HepG2 (cell line): ENCODE data around the gene SAMD14. TPM values are rescaled to one million over a fixed set of nuclear protein-coding genes. Genes with fewer than 3 reads are reported as not detected.

Experiments
- ARNT ChIP-seq: fragments of 450-650 bp; IDR thresholded peaks from 2 replicates; pipeline ENCODE4 v1.6.1; 2017
- ARNT2 ChIP-seq: sonication (generic); formaldehyde crosslinking; IDR thresholded peaks from 2 replicates; pipeline ENCODE4 v1.8.0; 2022; ENCODE audit warnings: mild to moderate bottlenecking, low read depth, missing genetic modification reagents, moderate library complexity
- ATM ChIP-seq: fragments of 450-650 bp; IDR thresholded peaks from 2 replicates; pipeline ENCODE4 v1.7.1; 2017; ENCODE audit warnings: mild to moderate bottlenecking, borderline replicate concordance
- CERS6 ChIP-seq: sonication (generic); formaldehyde crosslinking; IDR thresholded peaks from 2 replicates; pipeline ENCODE4 v1.5.0; 2020; ENCODE audit warnings: missing genetic modification reagents
- CSRNP2 ChIP-seq: sonication (generic); formaldehyde crosslinking; conservative IDR thresholded peaks from 2 replicates; pipeline ENCODE4 v1.8.0; 2022; ENCODE audit warnings: low read depth, missing genetic modification reagents
- FOXA3 ChIP-seq: IDR thresholded peaks from 2 replicates; pipeline ENCODE4 v1.6.1; 2016; ENCODE audit warnings: missing genetic modification reagents, missing compliant biosample characterization
- GPBP1L1 ChIP-seq: sonication (generic); formaldehyde crosslinking; IDR thresholded peaks from 2 replicates; pipeline ENCODE4 v1.5.0; 2020; ENCODE audit warnings: mild to moderate bottlenecking, missing genetic modification reagents
- HMG20B ChIP-seq: conservative IDR thresholded peaks from 2 replicates; pipeline ENCODE4 v1.6.1; 2016; ENCODE audit warnings: missing genetic modification reagents, missing compliant biosample characterization
- KDM2A ChIP-seq: sonication (generic); formaldehyde crosslinking; IDR thresholded peaks from 2 replicates; pipeline ENCODE4 v1.4.0; 2020; ENCODE audit warnings: low read depth, missing genetic modification reagents, borderline replicate concordance
- KDM5B ChIP-seq: sonication (generic); formaldehyde crosslinking; IDR thresholded peaks from 2 replicates; pipeline ENCODE4 v1.4.0; 2020; ENCODE audit warnings: missing genetic modification reagents, mild to moderate bottlenecking, borderline replicate concordance
- NCOA1 ChIP-seq: sonication (generic); formaldehyde crosslinking; IDR thresholded peaks from 2 replicates; pipeline ENCODE4 v1.9.0; 2021; ENCODE audit warnings: missing genetic modification reagents
- NFATC3 ChIP-seq: sonication (generic); formaldehyde crosslinking; IDR thresholded peaks from 2 replicates; pipeline ENCODE4 v1.5.1; 2020; ENCODE audit warnings: mild to moderate bottlenecking, missing genetic modification reagents
- RBAK ChIP-seq: sonication (generic); formaldehyde crosslinking; IDR thresholded peaks from 2 replicates; pipeline ENCODE4 v1.5.1; 2020; ENCODE audit warnings: mild to moderate bottlenecking, missing genetic modification reagents
- RFX1 ChIP-seq: fragments of 450-650 bp; IDR thresholded peaks from 2 replicates; pipeline ENCODE4 v1.6.1; 2017
- RORA ChIP-seq: sonication (generic); formaldehyde crosslinking; IDR thresholded peaks from 2 replicates; pipeline ENCODE4 v1.5.0; 2020; ENCODE audit warnings: mild to moderate bottlenecking, missing genetic modification reagents, moderate library complexity
- SRSF9 ChIP-seq: fragments of 200-400 bp; formaldehyde crosslinking; IDR thresholded peaks from 2 replicates; pipeline ENCODE4 v1.6.1; 2018; ENCODE audit warnings: borderline replicate concordance, mild to moderate bottlenecking, low read depth, low read length; ENCODE audit not compliant: insufficient read depth, poor library complexity, severe bottlenecking
- SUZ12 ChIP-seq: fragments of 150-350 bp; IDR thresholded peaks from 2 replicates; pipeline ENCODE4 v1.6.1; 2014; ENCODE audit warnings: low read depth, low read length
- THAP8 ChIP-seq: sonication (generic); formaldehyde crosslinking; IDR thresholded peaks from 2 replicates; pipeline ENCODE4 v1.5.1; 2020; ENCODE audit warnings: missing genetic modification reagents, mild to moderate bottlenecking, borderline replicate concordance
- XRCC5 ChIP-seq: fragments of 200-400 bp; formaldehyde crosslinking; optimal IDR thresholded peaks from 2 replicates; pipeline ENCODE3; 2017; ENCODE audit warnings: mild to moderate bottlenecking, low read length
- YEATS2 ChIP-seq: sonication (generic); formaldehyde crosslinking; IDR thresholded peaks from 2 replicates; pipeline ENCODE4 v1.4.0; 2020; ENCODE audit warnings: missing genetic modification reagents, borderline replicate concordance
- ZIK1 ChIP-seq: sonication (generic); formaldehyde crosslinking; IDR thresholded peaks from 2 replicates; pipeline ENCODE4 v1.5.0; 2020; ENCODE audit warnings: mild to moderate bottlenecking, low read depth, missing genetic modification reagents, borderline replicate concordance
- ZKSCAN1 ChIP-seq: fragments of 150-350 bp; IDR thresholded peaks from 2 replicates; pipeline ENCODE4 v1.6.1; 2014; ENCODE audit warnings: low read length
- ZNF12 ChIP-seq: sonication (generic); formaldehyde crosslinking; IDR thresholded peaks from 2 replicates; pipeline ENCODE4 v1.5.0; 2020; ENCODE audit warnings: missing genetic modification reagents
- ZNF230 ChIP-seq: sonication (generic); formaldehyde crosslinking; IDR thresholded peaks from 2 replicates; pipeline ENCODE4 v1.4.0; 2020; ENCODE audit warnings: mild to moderate bottlenecking, missing genetic modification reagents
- ZNF24 ChIP-seq: fragments of 450-650 bp; IDR thresholded peaks from 2 replicates; pipeline ENCODE4 v1.6.1; 2017; ENCODE audit warnings: antibody characterized with exemption, mild to moderate bottlenecking
- ZNF563 ChIP-seq: sonication (generic); formaldehyde crosslinking; IDR thresholded peaks from 2 replicates; pipeline ENCODE4 v1.8.0; 2022; ENCODE audit warnings: mild to moderate bottlenecking, moderate library complexity, missing genetic modification reagents
- ZNF577 ChIP-seq: sonication (generic); formaldehyde crosslinking; IDR thresholded peaks from 2 replicates; pipeline ENCODE4 v1.4.0; 2020; ENCODE audit warnings: mild to moderate bottlenecking, low read depth, missing genetic modification reagents, borderline replicate concordance
- ZNF772 ChIP-seq: sonication (generic); formaldehyde crosslinking; IDR thresholded peaks from 2 replicates; pipeline ENCODE4 v1.5.0; 2020; ENCODE audit warnings: mild to moderate bottlenecking, missing genetic modification reagents
- ZSCAN30 ChIP-seq: sonication (generic); formaldehyde crosslinking; IDR thresholded peaks from 2 replicates; pipeline ENCODE4 v1.5.0; 2020; ENCODE audit warnings: mild to moderate bottlenecking, missing genetic modification reagents
- ZSCAN9 ChIP-seq: IDR thresholded peaks from 2 replicates; pipeline ENCODE4 v1.6.1; 2016; ENCODE audit warnings: borderline replicate concordance
- polyA plus RNA-seq, 8 experiments: library from polyadenylated mRNA; depleted of rRNA in 3 of 8; stranded (reverse) in 7 of 8; unstranded in 1 of 8; fragments of >200 nt; fragmentation: Illumina TruSeq in 4 of 8; extraction: Trizol in 4 of 8; gene quantifications; 2 replicates each; pipeline versions ENCODE4 v1.2.1 to v1.2.3, GENCODE V29; 2011 to 2016; ENCODE audit warnings: low read depth in 4 of 8, missing spikeins in 1 of 8, mixed read lengths in 1 of 8; ENCODE audit not compliant: insufficient read depth in 1 of 8
- total RNA-seq, 5 experiments: library from RNA; depleted of rRNA; stranded (reverse); fragments of >200 nt; fragmentation: Illumina TruSeq; extraction: Trizol; gene quantifications; 2 replicates each; pipeline ENCODE4 v1.2.3, GENCODE V29; 2016; ENCODE audit warnings: low read depth in 1 of 5

The SAMD14 gene
- total and polyA plus RNA-seq, 2 of the 13 experiments (the other 11 are each of a cell fraction or from before 2014, with no cell fraction given) = 0.07 to 0.22 TPM

- TF ChIP-seq RORA (no peak), ARNT (no peak), CSRNP2 (no peak), ZIK1 (no peak), ZNF230 (no peak), SUZ12 (no peak), THAP8 (CRISPR knock-in tag) (no peak), ZNF563 (no peak), SRSF9 (no peak), KDM2A (CRISPR knock-in tag) (peak; percentile 31; the same call in 1 of the 2 replicates), ZKSCAN1 (no peak), ZNF12 (CRISPR knock-in tag) (no peak), RFX1 (no peak), FOXA3 (CRISPR knock-in tag) (no peak), ATM (no peak), ZNF577 (no peak), NFATC3 (CRISPR knock-in tag) (no peak), GPBP1L1 (CRISPR knock-in tag) (no peak), RBAK (CRISPR knock-in tag) (no peak), XRCC5 (peak; percentile 80), ZNF772 (CRISPR knock-in tag) (no peak), YEATS2 (CRISPR knock-in tag) (peak; percentile 41; the same call in 1 of the 2 replicates), KDM5B (CRISPR knock-in tag) (no peak), ARNT2 (no peak), CERS6 (CRISPR knock-in tag) (no peak), ZSCAN30 (CRISPR knock-in tag) (no peak), ZNF24 (no peak), ZSCAN9 (no peak), NCOA1 (CRISPR knock-in tag) (no peak), HMG20B (CRISPR knock-in tag) (no peak)
These were observed 15.1 kb downstream of the SAMD14 start (continued) for GRCh38 chr17:50114849-50115357.
